Activated T-cell treated with anti-CD3 and anti-CD28 coated beads, Interleukin-2, amount 50 U/mL, for 4 hours (primary cell): Measurements from ENCODE around the gene NT5C3B. TPM values are rescaled to one million over a fixed set of nuclear protein-coding genes. Genes with fewer than 3 reads are reported as not detected.

Experiments
- ATAC-seq, 2 donors: fragments of 200-7000 bp; cut with Tn5 transposase; one replicate each; pipeline ENCODE4 v1.10.0; 2021
- DNase-seq: peaks from one replicate; pipeline ENCODE4 v3.0.0-alpha.2; 2020
- H3K27me3 Mint-ChIP-seq: one replicate; pipeline ENCODE4 v1.8.0; 2021; ENCODE audit warnings: low read depth, mixed read lengths
- H3K36me3 Mint-ChIP-seq: one replicate; pipeline ENCODE4 v1.8.0; 2022; ENCODE audit warnings: mixed read lengths; ENCODE audit not compliant: insufficient read depth
- H3K4me1 Mint-ChIP-seq: one replicate; pipeline ENCODE4 v1.8.0; 2021; ENCODE audit warnings: low read depth, mixed read lengths
- H3K4me3 Mint-ChIP-seq: one replicate; pipeline ENCODE4 v1.8.0; 2021; ENCODE audit warnings: mild to moderate bottlenecking, moderate library complexity, mixed read lengths
- H3K9me3 Mint-ChIP-seq: one replicate; pipeline ENCODE4 v1.8.0; 2021; ENCODE audit warnings: mixed read lengths
- total RNA-seq, 3 donors: library from RNA; stranded (reverse); gene quantifications; one replicate each; pipeline ENCODE4 v1.2.1, GENCODE V29; 2021

NT5C3B gene
- total RNA-seq, 3 donors from 2014 or later = 29.7 to 53.6 (median 41.9) TPM

GRCh38 chr17:41824086-41824485 is 11.9 kb downstream of the NT5C3B start:
- DNase-seq (no peak), ATAC-seq (no peak)
- Mint-ChIP-seq H3K36me3 (peaks cover 2% of the 10 kb centered on the region), H3K9me3 (no peaks in the 10 kb centered on the region), H3K4me1 (no peaks in the 10 kb centered on the region), H3K27me3 (no peaks in the 10 kb centered on the region), H3K4me3 (no peak overlapping the region)

DNA sequence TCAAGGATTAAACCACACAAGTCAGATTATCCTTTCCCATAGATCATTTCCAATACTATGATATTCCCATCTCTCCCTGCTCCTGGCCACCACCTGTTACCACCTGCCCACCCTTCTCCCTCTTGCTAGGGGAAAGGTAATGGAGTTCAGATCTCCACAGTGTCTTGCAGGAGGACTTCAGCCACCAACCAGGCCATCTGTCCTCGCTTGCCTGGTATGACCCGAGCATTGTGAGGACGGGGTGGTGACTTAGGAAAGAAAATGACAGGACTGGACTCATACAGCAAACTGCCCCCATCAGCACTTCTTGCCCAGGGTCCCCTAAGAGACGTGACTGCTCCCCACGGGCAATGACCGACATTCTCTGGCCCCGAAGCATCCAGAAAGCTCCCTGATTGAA is 12.5 kb downstream of the NT5C3B start:
- no peaks in the 10 kb centered on the region for H3K27me3 Mint-ChIP-seq

GRCh38 chr17:41823141-41823524 is 12.9 kb downstream of the NT5C3B start:
- H3K4me1 Mint-ChIP-seq = no peaks in the 10 kb centered on the region
- no peaks in the 10 kb centered on the region for H3K36me3 Mint-ChIP-seq
- H3K27me3 Mint-ChIP-seq = no peaks in the 10 kb centered on the region
- no peak for ATAC-seq
- no peak overlapping the region for H3K4me3 Mint-ChIP-seq
- no peaks in the 10 kb centered on the region for H3K9me3 Mint-ChIP-seq
- no peak for DNase-seq

More for the DNA sequence above, 12.5 kb downstream of the NT5C3B start:
- no peaks in the 10 kb centered on the region for H3K4me1 Mint-ChIP-seq
- H3K4me3 Mint-ChIP-seq = no peak overlapping the region
- H3K9me3 Mint-ChIP-seq = no peaks in the 10 kb centered on the region
- DNase-seq (no peak), ATAC-seq (no peak)
- H3K36me3 Mint-ChIP-seq = no peaks in the 10 kb centered on the region

GRCh38 chr17:41822216-41823140 is 13.6 kb downstream of the NT5C3B start:
- no peaks in the 10 kb centered on the region for H3K4me1 Mint-ChIP-seq
- no peak overlapping the region for H3K4me3 Mint-ChIP-seq
- DNase-seq (no peak), ATAC-seq (no peak)
- H3K9me3 Mint-ChIP-seq = no peaks in the 10 kb centered on the region
- no peaks in the 10 kb centered on the region for H3K27me3 Mint-ChIP-seq
- H3K36me3 Mint-ChIP-seq = no peaks in the 10 kb centered on the region

DNA sequence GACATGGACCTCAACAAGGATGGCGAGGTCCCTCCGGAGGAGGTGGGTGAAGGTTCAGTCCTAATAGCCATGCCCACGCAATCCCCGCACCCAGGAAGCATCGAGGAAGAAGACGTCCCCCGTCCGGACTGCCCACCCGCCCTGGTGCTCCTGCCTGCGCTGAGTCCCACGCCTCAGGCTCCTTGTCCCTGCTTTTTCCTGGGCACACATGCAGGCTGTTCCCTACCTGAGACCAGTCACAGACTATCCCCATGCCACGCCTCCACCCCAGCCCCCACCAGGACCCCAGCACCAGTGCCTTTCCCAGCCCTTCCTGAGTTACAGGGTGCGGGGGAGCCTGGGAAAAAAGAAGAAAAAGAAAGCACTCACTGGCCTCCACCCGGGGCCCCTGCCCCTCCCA is 14.3 kb downstream of the NT5C3B start:
- DNase-seq = no peak
- H3K9me3 Mint-ChIP-seq = no peaks in the 10 kb centered on the region
- H3K36me3 Mint-ChIP-seq = no peaks in the 10 kb centered on the region
- H3K27me3 Mint-ChIP-seq = no peaks in the 10 kb centered on the region
- no peak overlapping the region for H3K4me3 Mint-ChIP-seq
- no peaks in the 10 kb centered on the region for H3K4me1 Mint-ChIP-seq
- ATAC-seq = no peak

DNA sequence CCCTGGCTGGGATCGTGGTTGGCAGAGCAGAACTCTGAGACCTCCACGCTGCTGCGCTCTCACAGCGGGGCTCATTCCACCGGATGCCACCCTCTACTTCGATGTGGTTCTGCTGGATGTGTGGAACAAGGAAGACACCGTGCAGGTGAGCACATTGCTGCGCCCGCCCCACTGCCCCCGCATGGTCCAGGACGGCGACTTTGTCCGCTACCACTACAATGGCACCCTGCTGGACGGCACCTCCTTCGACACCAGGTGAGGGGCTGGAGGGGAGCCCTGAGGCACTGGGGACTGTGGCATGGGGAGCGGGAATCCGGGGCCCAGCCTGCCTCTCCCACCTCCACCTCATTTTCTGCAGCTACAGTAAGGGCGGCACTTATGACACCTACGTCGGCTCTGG is 18.0 kb downstream of the NT5C3B start:
- Mint-ChIP-seq H3K9me3 (no peaks in the 10 kb centered on the region), H3K27me3 (peaks cover 2% of the 10 kb centered on the region), H3K36me3 (no peaks in the 10 kb centered on the region), H3K4me3 (no peak overlapping the region), H3K4me1 (peaks cover 2% of the 10 kb centered on the region)
- no peak for ATAC-seq
- no peak for DNase-seq

GRCh38 chr17:41816637-41817320 is 19.3 kb downstream of the NT5C3B start:
- Mint-ChIP-seq H3K9me3 (no peaks in the 10 kb centered on the region), H3K36me3 (no peaks in the 10 kb centered on the region), H3K27me3 (peaks cover 2% of the 10 kb centered on the region), H3K4me1 (peaks cover 8% of the 10 kb centered on the region), H3K4me3 (no peak overlapping the region)
- ATAC-seq = no peak
- DNase-seq = no peak

GRCh38 chr17:41814195-41814594 is 21.8 kb downstream of the NT5C3B start:
- H3K27me3 Mint-ChIP-seq = peaks cover 2% of the 10 kb centered on the region
- H3K4me3 Mint-ChIP-seq = no peak overlapping the region
- H3K9me3 Mint-ChIP-seq = no peaks in the 10 kb centered on the region
- DNase-seq = no peak
- H3K4me1 Mint-ChIP-seq = peaks cover 23% of the 10 kb centered on the region
- no peak for ATAC-seq
- no peaks in the 10 kb centered on the region for H3K36me3 Mint-ChIP-seq

DNA sequence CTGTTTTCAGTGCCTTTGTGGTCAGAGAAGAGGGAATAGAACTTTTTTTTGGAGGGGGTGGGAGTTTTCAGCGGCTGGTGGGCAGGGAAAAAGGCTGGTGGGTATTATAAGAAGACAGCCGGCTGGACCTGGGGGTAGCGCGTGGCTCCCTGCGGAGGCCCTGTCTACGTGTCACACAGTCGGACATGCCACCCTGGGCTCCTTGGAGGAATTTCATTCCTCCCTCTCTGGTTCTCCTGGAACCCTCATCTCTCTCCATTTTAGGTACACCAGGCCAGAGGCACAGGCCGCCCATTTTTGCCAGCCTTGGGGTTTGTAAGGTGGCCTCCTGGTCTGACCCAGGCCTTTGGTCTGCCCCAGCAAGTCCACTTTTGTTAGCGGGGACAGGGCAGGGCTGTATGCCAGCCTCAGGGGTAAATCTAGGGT is 22.3 kb downstream of the NT5C3B start:
- DNase-seq = no peak
- H3K9me3 Mint-ChIP-seq = no peaks in the 10 kb centered on the region
- H3K27me3 Mint-ChIP-seq = peaks cover 2% of the 10 kb centered on the region
- no peak for ATAC-seq
- no peaks in the 10 kb centered on the region for H3K36me3 Mint-ChIP-seq
- H3K4me1 Mint-ChIP-seq = peaks cover 23% of the 10 kb centered on the region
- H3K4me3 Mint-ChIP-seq = no peak overlapping the region

DNA sequence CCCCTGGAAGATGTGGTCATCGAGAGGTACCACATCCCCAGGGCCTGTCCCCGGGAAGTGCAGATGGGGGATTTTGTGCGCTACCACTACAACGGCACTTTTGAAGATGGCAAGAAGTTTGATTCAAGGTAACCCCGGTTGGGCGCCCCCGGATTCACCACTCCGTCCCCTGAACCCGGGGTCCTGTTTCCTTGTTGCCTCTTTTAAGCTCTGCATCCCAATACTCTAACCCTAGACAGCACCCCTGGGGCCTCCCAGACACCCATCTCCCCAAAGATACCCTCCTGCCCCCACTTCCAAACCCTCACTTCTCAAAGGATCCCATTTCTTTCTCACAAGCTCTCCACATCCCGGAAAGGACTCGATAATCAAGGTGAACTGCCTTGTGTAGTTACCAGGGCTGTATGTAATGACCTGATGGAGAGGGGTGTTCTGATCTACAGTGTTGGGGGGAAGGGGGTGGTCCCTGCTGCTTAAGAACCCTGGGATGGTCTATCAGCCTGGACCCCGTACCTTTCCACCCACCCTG is 22.8 kb downstream of the NT5C3B start:
- peaks cover 23% of the 10 kb centered on the region for H3K4me1 Mint-ChIP-seq
- no peak for DNase-seq
- ATAC-seq = no peak
- H3K4me3 Mint-ChIP-seq = peak overlapping the region; percentile 0
- H3K27me3 Mint-ChIP-seq = peaks cover 2% of the 10 kb centered on the region
- H3K9me3 Mint-ChIP-seq = no peaks in the 10 kb centered on the region
- no peaks in the 10 kb centered on the region for H3K36me3 Mint-ChIP-seq

GRCh38 chr17:41812381-41813151 is 23.5 kb downstream of the NT5C3B start, which contains the start of gene FKBP10:
TSS of gene FKBP10 (plus strand) at chr17:41813004. CDS start at chr17:41813035, 31 bp downstream.
- ATAC-seq = peak; percentile 2 to 5
- H3K27me3 Mint-ChIP-seq = peaks cover 2% of the 10 kb centered on the region
- DNase-seq = peak; percentile 21
- H3K9me3 Mint-ChIP-seq = no peaks in the 10 kb centered on the region
- H3K4me3 Mint-ChIP-seq = peak within 1 kb of the TSS; percentile 81
- peaks cover 23% of the 10 kb centered on the region for H3K4me1 Mint-ChIP-seq
- H3K36me3 Mint-ChIP-seq = no peaks in the 10 kb centered on the region

DNA sequence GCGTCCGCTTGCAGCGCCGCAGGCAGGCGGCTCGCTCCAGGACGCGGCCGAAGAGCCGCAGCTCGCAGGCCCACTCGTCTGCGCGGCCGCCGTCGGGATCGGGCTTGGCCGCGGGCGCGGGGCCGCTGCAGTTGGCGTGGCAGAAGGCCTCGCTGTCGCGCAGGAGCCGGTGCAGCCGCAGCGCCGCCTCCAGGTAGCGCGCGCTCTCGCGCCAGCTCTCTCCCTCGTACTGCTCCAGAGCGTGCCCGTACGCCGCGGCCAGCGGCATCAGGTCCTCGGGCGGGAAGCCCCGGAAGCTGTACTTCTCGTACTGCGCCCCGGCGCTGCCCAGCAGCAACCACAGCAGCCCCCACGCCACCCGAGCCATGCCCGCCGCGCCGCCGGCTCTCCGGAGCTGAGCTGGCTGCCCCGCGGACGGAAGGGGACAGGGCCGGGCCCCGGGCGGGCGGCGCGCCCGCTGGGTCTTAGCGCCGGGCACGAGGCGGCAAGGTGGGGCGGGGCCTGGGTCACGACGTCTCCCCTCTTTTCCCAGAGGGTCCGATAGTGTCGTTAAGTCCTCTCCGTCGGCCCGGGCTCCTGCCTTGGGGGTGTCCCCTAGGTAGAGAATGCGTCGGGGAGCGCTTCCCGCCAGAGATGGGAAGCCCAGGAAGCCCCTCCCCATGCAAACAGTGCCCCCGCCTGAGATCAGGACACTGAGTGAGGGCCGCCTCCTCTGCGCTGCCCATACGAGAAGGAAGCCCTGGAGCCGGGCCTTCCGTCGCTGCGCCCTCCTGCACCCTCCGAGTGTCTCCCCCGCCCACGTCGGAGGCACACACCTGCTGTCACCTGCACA is 24.3 kb downstream of the NT5C3B start, which contains the start of gene P3H4:
Gene P3H4 (minus strand): TSS at position 401 of the 832 bp plus-strand sequence. CDS start 34 bp downstream, at position 367.
- H3K9me3 Mint-ChIP-seq = no peaks in the 10 kb centered on the region
- peak; percentile 64 for DNase-seq
- peak within 1 kb of the TSS; percentile 81 for H3K4me3 Mint-ChIP-seq
- ATAC-seq = peak; percentile 90 to 92
- no peaks in the 10 kb centered on the region for H3K36me3 Mint-ChIP-seq
- H3K27me3 Mint-ChIP-seq = peaks cover 2% of the 10 kb centered on the region
- H3K4me1 Mint-ChIP-seq = peaks cover 23% of the 10 kb centered on the region
